GM13977 (cell line): ENCODE results near the gene ST6GALNAC3.

Source experiments
- DNase-seq: peaks from one replicate; pipeline ENCODE4 v3.0.0; 2012; ENCODE audit warnings: low spot score
- in situ Hi-C: fragments of 300-500 bp; cut with MboI; formaldehyde crosslinking; loops from one replicate; pipeline ENCODE4 v1.12.0; 2022; ENCODE audit warnings: low sequenced_read_pairs, low pct_unique_long_range_greater_than_20kb, mixed read lengths, inconsistent platforms; ENCODE audit not compliant: unreplicated experiment
- TF ChIP-seq, protein P1 (sequence below): IDR thresholded peaks from 2 replicates; pipeline ENCODE4 v1.5.1; 2012; ENCODE audit warnings: mild to moderate bottlenecking, control low read depth; ENCODE audit not compliant: insufficient read depth; ENCODE audit errors: extremely low read depth, missing control alignments

Gene ST6GALNAC3

DNA sequence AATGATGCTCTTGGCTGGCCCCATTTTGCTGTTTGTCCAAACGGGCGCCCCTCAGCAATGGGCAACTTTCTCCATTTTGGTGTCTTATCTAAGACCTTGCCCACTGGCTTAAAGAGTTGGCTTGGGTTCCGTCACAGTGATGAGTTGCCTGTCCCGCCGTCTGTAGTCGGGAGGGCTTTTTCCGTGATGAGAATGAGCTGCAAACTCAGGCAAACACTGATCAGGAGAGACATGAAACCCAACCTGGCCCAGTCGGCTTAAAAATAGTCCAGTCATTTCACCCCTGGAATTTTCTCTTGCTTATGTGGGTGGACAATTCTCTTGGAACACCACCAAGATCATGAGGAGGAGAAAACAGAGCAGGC, 79.3 kb downstream of the ST6GALNAC3 start:
- no peak for DNase-seq
- TF ChIP-seq, protein P1, sequence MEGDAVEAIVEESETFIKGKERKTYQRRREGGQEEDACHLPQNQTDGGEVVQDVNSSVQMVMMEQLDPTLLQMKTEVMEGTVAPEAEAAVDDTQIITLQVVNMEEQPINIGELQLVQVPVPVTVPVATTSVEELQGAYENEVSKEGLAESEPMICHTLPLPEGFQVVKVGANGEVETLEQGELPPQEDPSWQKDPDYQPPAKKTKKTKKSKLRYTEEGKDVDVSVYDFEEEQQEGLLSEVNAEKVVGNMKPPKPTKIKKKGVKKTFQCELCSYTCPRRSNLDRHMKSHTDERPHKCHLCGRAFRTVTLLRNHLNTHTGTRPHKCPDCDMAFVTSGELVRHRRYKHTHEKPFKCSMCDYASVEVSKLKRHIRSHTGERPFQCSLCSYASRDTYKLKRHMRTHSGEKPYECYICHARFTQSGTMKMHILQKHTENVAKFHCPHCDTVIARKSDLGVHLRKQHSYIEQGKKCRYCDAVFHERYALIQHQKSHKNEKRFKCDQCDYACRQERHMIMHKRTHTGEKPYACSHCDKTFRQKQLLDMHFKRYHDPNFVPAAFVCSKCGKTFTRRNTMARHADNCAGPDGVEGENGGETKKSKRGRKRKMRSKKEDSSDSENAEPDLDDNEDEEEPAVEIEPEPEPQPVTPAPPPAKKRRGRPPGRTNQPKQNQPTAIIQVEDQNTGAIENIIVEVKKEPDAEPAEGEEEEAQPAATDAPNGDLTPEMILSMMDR: peak; percentile 6
- in situ Hi-C loops: loop anchor here (25.0 kb wide), 1 partner anchor 983 kb away; no protein-coding TSS in a partner anchor

DNA sequence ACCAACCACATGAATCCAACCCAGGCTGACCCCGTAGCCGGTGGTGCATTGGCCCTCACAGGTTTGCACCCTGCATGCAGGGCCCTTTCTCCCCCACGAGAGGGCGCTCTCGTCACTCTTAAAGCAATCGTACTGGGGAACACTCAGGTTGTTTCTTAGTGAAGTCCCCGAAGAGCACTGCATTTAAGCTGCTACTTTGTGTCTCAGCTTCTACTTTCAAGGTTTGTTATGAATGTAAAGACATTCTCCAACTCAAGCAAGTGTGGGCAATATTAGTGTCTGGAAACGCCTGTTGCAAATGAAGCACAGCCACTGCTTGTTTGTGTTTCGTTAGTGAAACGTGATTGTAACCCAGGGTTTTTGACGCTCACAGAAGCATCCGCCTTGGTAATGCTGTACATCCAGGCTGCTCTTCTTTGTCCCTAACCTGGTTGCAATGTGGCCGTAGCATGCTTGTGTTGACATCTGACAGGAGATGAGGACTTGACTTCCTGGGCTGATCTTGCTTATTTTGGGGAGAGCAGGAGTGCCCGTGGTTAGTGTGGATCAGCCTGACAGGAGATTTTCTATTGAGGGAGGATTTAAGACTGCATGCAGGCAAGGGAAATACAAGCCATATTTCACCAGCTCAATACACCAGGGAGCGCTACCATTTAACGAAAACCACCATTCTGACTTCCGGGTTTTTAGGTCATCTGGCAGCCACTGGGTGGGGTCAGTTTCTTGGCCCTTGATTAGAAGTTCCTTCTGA, 79.8 kb downstream of the ST6GALNAC3 start:
- peak; percentile 71 for DNase-seq
- in situ Hi-C loops: loop anchor here (25.0 kb wide), 1 partner anchor 983 kb away; no protein-coding TSS in a partner anchor
- TF ChIP-seq, protein P1: peak; percentile 95

DNA sequence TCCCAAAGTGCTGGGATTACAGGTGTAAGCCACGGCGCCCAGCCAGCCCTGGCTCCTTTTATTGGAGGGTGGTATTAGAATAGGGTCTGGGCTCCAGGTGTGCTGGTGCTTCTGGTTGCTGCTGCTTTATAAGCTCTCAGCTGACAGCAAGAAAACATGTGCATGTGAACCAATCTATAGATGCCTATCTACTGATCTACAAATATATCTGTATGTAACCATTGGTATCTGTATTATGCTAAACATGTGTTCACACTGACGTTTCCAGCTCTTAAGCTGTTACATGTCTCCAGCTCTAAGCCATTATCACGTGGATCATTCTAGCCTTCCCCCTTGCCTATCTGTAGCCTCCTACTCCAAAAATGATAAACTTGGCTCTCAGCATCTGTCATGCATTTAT, 82.4 kb downstream of the ST6GALNAC3 start:
- DNase-seq: no peak
- TF ChIP-seq, protein P1: no peak
- in situ Hi-C loops: loop anchor here (25.0 kb wide), 1 partner anchor 980 kb away; no protein-coding TSS in a partner anchor

DNA sequence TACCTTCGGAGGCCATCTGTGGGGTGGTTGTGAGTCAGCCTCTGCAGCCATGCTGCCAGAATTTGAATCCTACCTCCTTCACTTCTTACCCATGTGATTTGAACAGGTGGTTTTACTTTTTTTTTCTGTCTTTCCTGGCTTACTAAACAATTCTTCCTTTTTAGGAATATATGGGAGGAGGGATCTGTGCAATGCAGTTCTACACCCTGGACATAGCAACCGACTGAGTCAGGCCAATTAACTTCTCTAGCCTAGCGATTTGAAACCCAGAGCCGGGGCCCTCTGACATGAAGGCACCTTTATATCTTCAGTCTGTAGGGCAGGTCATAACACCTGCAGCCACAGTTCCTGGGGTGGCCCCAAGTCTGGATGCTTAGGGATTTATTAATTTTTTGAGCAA, 83.6 kb downstream of the ST6GALNAC3 start:
- TF ChIP-seq, protein P1: no peak
- DNase-seq: no peak
- in situ Hi-C loops: loop anchor here (25.0 kb wide), 1 partner anchor 979 kb away; no protein-coding TSS in a partner anchor

DNA sequence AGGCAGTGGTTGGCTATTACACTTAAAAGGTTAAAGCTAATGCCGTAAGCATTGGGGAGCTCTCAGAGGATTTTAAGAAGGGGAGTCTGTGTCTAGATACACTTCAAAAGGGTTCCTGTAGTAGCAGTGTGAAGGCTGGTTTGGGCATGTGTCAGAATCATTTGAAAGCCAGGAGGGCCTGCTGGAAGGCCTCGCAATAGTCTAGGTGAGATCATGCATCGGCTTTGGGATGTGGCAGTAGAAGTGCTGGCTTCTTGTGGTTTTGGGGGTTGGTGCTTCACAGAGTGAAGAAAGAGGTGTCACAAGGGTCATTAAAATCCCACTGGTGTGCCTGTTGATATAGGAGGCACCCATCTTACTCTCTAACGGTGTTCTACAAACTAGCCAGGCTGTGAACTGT, 85.7 kb downstream of the ST6GALNAC3 start:
- in situ Hi-C loops: loop anchor here (25.0 kb wide), 1 partner anchor 977 kb away; no protein-coding TSS in a partner anchor
- DNase-seq: no peak
- TF ChIP-seq, protein P1: no peak

DNA sequence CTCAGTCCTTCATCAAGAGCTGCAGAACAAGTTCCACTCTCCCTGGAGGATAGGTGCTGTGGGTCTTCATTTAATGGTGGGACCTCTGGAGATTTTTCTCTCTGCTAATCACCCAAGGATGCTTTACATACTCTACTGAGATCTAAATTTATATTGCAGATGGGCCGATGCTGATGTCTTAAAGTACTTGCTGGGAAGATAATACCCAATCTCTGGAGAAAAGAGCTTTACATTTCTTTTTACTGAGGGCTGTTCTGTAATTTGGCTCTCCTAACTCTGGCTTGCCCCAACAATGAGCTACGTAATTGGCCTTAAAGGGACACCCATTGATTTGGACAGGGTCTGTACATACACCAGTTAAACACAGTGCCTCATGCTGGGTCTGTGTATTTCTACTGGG, 86.9 kb downstream of the ST6GALNAC3 start:
- no peak for DNase-seq
- in situ Hi-C loops: loop anchor here (25.0 kb wide), 1 partner anchor 976 kb away; no protein-coding TSS in a partner anchor
- TF ChIP-seq, protein P1: no peak
